ENCODE measurements around the gene ANO3.

Gene ANO3

GRCh38 chr11:26348776-26349175 is 16.8 kb downstream of the ANO3 start:
- no peaks in the 10 kb centered on the region for H4K20me1 ChIP-seq (ENCODE audit: insufficient read depth, low read length, poor library complexity, severe bottlenecking)
- H3K9me2 ChIP-seq (replicated peaks; ENCODE audit: low read depth, low read length) = no peaks in the 10 kb centered on the region
- no peaks in the 10 kb centered on the region for H3K4me1 ChIP-seq (ENCODE audit: insufficient read depth, low read length, poor library complexity, severe bottlenecking)
- no peaks in the 10 kb centered on the region for H3K36me3 ChIP-seq (ENCODE audit: insufficient read depth, low read length)
- H3K27me3 ChIP-seq (ENCODE audit: insufficient read depth, low read length, poor library complexity, severe bottlenecking) = no peaks in the 10 kb centered on the region
- TF ChIP-seq, protein P1, sequence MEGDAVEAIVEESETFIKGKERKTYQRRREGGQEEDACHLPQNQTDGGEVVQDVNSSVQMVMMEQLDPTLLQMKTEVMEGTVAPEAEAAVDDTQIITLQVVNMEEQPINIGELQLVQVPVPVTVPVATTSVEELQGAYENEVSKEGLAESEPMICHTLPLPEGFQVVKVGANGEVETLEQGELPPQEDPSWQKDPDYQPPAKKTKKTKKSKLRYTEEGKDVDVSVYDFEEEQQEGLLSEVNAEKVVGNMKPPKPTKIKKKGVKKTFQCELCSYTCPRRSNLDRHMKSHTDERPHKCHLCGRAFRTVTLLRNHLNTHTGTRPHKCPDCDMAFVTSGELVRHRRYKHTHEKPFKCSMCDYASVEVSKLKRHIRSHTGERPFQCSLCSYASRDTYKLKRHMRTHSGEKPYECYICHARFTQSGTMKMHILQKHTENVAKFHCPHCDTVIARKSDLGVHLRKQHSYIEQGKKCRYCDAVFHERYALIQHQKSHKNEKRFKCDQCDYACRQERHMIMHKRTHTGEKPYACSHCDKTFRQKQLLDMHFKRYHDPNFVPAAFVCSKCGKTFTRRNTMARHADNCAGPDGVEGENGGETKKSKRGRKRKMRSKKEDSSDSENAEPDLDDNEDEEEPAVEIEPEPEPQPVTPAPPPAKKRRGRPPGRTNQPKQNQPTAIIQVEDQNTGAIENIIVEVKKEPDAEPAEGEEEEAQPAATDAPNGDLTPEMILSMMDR (conservative IDR thresholded peaks at IDR 0.05; ENCODE audit: low read length) = no peak
- no peak for TF ChIP-seq EZH2phosphoT487 (IDR thresholded peaks at IDR 0.05; ENCODE audit: borderline replicate concordance)
- no peak overlapping the region for H3K4me3 ChIP-seq (ENCODE audit: low read length, poor library complexity, severe bottlenecking)
- H3F3A ChIP-seq (ENCODE audit: low read depth) = no peaks in the 10 kb centered on the region
- H3K9ac ChIP-seq (ENCODE audit: low read depth, low read length, poor library complexity, severe bottlenecking) = no peak overlapping the region
- no peak overlapping the region for H3K4me2 ChIP-seq (ENCODE audit: low read depth, low read length, poor library complexity, severe bottlenecking)
- H2AFZ ChIP-seq (ENCODE audit: low read length) = no peak overlapping the region
- no peaks in the 10 kb centered on the region for H3K9me3 ChIP-seq (ENCODE audit: insufficient read depth, low read depth, low read length)
- H3K79me2 ChIP-seq (ENCODE audit: insufficient read depth, low read length) = no peaks in the 10 kb centered on the region

DNA sequence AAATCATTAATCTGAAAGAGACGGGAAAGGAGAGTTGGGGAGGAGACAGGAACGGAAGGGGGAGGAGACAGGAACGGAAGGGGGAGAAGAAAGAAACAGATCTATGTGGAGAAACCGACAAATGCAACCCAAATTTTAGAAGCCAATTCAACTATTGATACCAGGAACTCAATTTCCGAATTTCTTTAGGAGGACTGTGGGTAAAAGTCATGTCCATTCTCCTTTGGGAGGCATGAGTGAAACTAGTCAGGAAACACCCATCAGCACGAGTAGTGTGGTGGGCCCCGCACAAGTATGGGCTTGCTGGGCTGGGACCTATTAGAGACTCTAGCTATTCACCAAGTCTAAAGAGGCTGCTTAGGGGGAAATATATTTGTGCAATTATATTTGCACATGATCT is 18.1 kb downstream of the ANO3 start:
- Histone ChIP-seq H3K4me3 (ENCODE audit: low read length, poor library complexity, severe bottlenecking) (no peak overlapping the region), H3K4me2 (ENCODE audit: low read depth, low read length, poor library complexity, severe bottlenecking) (no peak overlapping the region), H3K27me3 (ENCODE audit: insufficient read depth, low read length, poor library complexity, severe bottlenecking) (no peaks in the 10 kb centered on the region), H3K4me1 (ENCODE audit: insufficient read depth, low read length, poor library complexity, severe bottlenecking) (no peaks in the 10 kb centered on the region), H3K36me3 (ENCODE audit: insufficient read depth, low read length) (no peaks in the 10 kb centered on the region), H4K20me1 (ENCODE audit: insufficient read depth, low read length, poor library complexity, severe bottlenecking) (no peaks in the 10 kb centered on the region), H3F3A (ENCODE audit: low read depth) (no peaks in the 10 kb centered on the region), H3K79me2 (ENCODE audit: insufficient read depth, low read length) (no peaks in the 10 kb centered on the region), H2AFZ (ENCODE audit: low read length) (no peak overlapping the region), H3K9me2 (replicated peaks; ENCODE audit: low read depth, low read length) (no peaks in the 10 kb centered on the region), H3K9ac (ENCODE audit: low read depth, low read length, poor library complexity, severe bottlenecking) (no peak overlapping the region), H3K9me3 (ENCODE audit: insufficient read depth, low read depth, low read length) (no peaks in the 10 kb centered on the region)
- TF ChIP-seq, protein P1 (conservative IDR thresholded peaks at IDR 0.05; ENCODE audit: low read length) = no peak
- no peak for TF ChIP-seq EZH2phosphoT487 (IDR thresholded peaks at IDR 0.05; ENCODE audit: borderline replicate concordance)

DNA sequence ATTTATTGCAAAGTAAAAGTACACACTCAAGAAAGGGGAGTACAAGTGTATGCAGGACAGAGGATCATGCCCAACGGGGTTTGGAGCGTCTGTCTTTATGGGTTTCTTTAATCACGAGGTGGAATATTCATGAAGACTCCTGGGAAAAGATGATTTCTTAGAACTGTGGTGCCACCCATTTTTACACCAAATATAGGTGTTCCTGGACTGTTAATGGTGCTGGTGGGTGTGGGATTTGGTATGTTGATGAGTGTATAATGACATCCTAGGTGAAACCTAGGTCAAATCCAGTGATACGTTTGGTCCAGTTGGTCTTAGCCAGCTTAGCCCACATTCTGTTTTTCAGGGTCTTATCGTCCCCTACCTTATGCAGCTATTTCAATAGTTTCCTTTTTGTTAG is 21.1 kb downstream of the ANO3 start:
- Histone ChIP-seq H3K4me2 (ENCODE audit: low read depth, low read length, poor library complexity, severe bottlenecking) (no peak overlapping the region), H3K36me3 (ENCODE audit: insufficient read depth, low read length) (no peaks in the 10 kb centered on the region), H2AFZ (ENCODE audit: low read length) (no peak overlapping the region), H3K4me1 (ENCODE audit: insufficient read depth, low read length, poor library complexity, severe bottlenecking) (no peaks in the 10 kb centered on the region), H3K9me2 (replicated peaks; ENCODE audit: low read depth, low read length) (no peaks in the 10 kb centered on the region), H4K20me1 (ENCODE audit: insufficient read depth, low read length, poor library complexity, severe bottlenecking) (no peaks in the 10 kb centered on the region), H3K79me2 (ENCODE audit: insufficient read depth, low read length) (no peaks in the 10 kb centered on the region), H3K9ac (ENCODE audit: low read depth, low read length, poor library complexity, severe bottlenecking) (no peak overlapping the region), H3K9me3 (ENCODE audit: insufficient read depth, low read depth, low read length) (no peaks in the 10 kb centered on the region), H3K4me3 (ENCODE audit: low read length, poor library complexity, severe bottlenecking) (no peak overlapping the region), H3F3A (ENCODE audit: low read depth) (no peaks in the 10 kb centered on the region), H3K27me3 (ENCODE audit: insufficient read depth, low read length, poor library complexity, severe bottlenecking) (no peaks in the 10 kb centered on the region)
- TF ChIP-seq EZH2phosphoT487 (IDR thresholded peaks at IDR 0.05; ENCODE audit: borderline replicate concordance) = no peak
- TF ChIP-seq, protein P1 (conservative IDR thresholded peaks at IDR 0.05; ENCODE audit: low read length) = no peak
